Measurements from ENCODE around the gene KCNN3.

The KCNN3 gene

GRCh38 chr1:154844297-154844681, 25.8 kb downstream of the KCNN3 start:
- DNase-seq (ENCODE audit: low read depth, low spot score): no peak
- in situ Hi-C loops (cut with HindIII; ENCODE audit: low sequenced_read_pairs): no loop called here
- no peak for TF ChIP-seq CTCF (IDR thresholded peaks at IDR 0.05; ENCODE audit: low read depth, low read length)
- no peak overlapping the region for H3K4me3 ChIP-seq (ENCODE audit: low read depth, low read length)

GRCh38 chr1:154843636-154844296, 26.3 kb downstream of the KCNN3 start:
- in situ Hi-C loops (cut with HindIII; ENCODE audit: low sequenced_read_pairs): no loop called here
- no peak for DNase-seq (ENCODE audit: low read depth, low spot score)
- no peak for TF ChIP-seq CTCF (IDR thresholded peaks at IDR 0.05; ENCODE audit: low read depth, low read length)
- H3K4me3 ChIP-seq (ENCODE audit: low read depth, low read length): no peak overlapping the region

DNA sequence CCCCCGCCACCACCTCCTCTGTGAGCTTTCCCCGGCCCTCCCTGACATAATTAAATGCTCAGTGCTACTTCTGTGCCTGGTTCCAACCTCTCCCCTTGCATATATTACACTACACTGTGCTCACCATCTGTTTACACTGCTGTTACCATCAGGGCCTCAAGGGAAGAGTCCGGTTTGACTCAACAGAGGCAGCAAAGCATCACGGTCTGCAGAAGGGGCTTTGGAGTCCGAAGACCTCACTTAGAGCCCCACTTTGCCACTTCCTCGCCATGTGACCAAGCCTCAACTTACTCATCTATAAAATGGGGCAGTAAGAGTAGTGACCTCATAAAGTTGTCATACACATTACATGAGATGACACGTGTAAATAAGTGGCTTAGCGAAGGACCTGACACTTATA, 27.4 kb downstream of the KCNN3 start:
- H3K4me3 ChIP-seq (ENCODE audit: low read depth, low read length): no peak overlapping the region
- no peak for DNase-seq (ENCODE audit: low read depth, low spot score)
- in situ Hi-C loops (cut with HindIII; ENCODE audit: low sequenced_read_pairs): no loop called here
- no peak for TF ChIP-seq CTCF (IDR thresholded peaks at IDR 0.05; ENCODE audit: low read depth, low read length)

DNA sequence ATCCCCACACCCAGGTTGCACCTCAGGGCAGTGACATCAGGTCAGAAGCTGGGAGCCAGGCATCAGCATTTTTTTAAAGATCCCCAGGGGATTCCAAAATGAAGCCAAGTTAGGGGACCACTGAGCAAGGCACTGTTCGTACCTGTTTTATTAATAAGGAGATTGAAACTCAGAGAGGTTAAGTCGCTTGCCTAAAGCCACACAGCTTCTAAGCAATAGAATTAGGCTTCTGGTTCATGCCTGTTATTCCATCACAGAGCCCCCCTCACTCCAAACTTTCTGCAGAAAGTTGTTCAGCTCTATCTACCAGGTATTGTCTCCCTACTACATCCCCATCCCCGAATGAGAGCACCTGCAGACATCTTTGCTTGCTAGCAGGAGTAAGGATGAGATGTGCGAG, 28.7 kb downstream of the KCNN3 start:
- no peak for DNase-seq (ENCODE audit: low read depth, low spot score)
- in situ Hi-C loops (cut with HindIII; ENCODE audit: low sequenced_read_pairs): no loop called here
- no peak overlapping the region for H3K4me3 ChIP-seq (ENCODE audit: low read depth, low read length)
- no peak for TF ChIP-seq CTCF (IDR thresholded peaks at IDR 0.05; ENCODE audit: low read depth, low read length)

GRCh38 chr1:154840269-154841176, 29.6 kb downstream of the KCNN3 start:
- in situ Hi-C loops (cut with HindIII; ENCODE audit: low sequenced_read_pairs): no loop called here
- no peak for DNase-seq (ENCODE audit: low read depth, low spot score)
- TF ChIP-seq CTCF (IDR thresholded peaks at IDR 0.05; ENCODE audit: low read depth, low read length): no peak

DNA sequence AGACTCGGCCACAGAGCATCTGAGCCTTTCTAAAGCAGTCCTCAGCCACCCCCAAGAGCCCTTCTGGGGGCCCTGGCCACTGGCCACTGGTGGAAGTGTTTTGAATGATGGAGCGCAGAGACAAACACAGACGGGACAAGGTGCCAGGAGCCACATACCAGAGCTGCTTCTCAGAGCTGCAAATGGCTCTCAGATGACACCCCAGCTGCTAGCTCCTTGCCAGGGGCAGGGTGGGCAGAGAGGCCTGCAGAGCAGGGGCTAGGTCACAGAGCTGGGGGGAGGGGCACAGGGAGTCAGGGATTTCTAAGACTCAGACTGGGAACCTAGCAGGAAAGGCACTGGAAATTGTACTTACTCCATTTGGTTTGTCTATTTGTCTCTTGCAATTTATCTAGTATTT, 30.4 kb downstream of the KCNN3 start:
- no peak overlapping the region for H3K4me3 ChIP-seq (ENCODE audit: low read depth, low read length)
- in situ Hi-C loops (cut with HindIII; ENCODE audit: low sequenced_read_pairs): no loop called here
- no peak for DNase-seq (ENCODE audit: low read depth, low spot score)
- no peak for TF ChIP-seq CTCF (IDR thresholded peaks at IDR 0.05; ENCODE audit: low read depth, low read length)

More at GRCh38 chr1:154840269-154841176, 29.6 kb downstream of the KCNN3 start:
- no peak overlapping the region for H3K4me3 ChIP-seq (ENCODE audit: low read depth, low read length)
